Renal pelvis (tissue), 12 donors: ENCODE data around the gene RERE. TPM values are rescaled to one million over a fixed set of nuclear protein-coding genes. Genes with fewer than 3 reads are reported as not detected.

Source experiments
- DNase-seq: peaks from one replicate; pipeline ENCODE4 v3.0.0-alpha.2; 2013
- long read RNA-seq, 16 experiments: transcript quantifications; one replicate each; lab custom pipeline, GENCODE V29; 2026
- polyA plus RNA-seq, 3 donors: library from polyadenylated mRNA; unstranded; fragments of 120-200 nt; gene quantifications; one replicate each; pipeline ENCODE4 v1.2.1, GENCODE V29; 2013; ENCODE audit not compliant: insufficient read length in 3 of 3

Gene RERE
- polyA plus RNA-seq, result 100 to 1,000 TPM; 142 to 161 (median 146) TPM
- long read RNA-seq, donor 1, full-length matches to known transcripts, result 1 of 6 reads
- long read RNA-seq, donor 1, partial matches to known transcripts, result 5 of 6 reads
- long read RNA-seq, donor 1, other reads (novel, unspliced or antisense), result 0 of 6 reads
- long read RNA-seq, donor 2, partial matches to known transcripts, result 10 of 10 reads
- long read RNA-seq, donor 2, other reads (novel, unspliced or antisense), result 0 of 10 reads
- long read RNA-seq, donor 3, partial matches to known transcripts, result 15 of 15 reads
- long read RNA-seq, donor 3, other reads (novel, unspliced or antisense), result 0 of 15 reads
- long read RNA-seq, donor 4, partial matches to known transcripts, result 6 of 7 reads
- long read RNA-seq, donor 4, other reads (novel, unspliced or antisense), result 0 of 7 reads
- long read RNA-seq, donor 5, result 0 reads
- long read RNA-seq, donor 6, full-length matches to known transcripts, result 1 of 29 reads
- long read RNA-seq, donor 6, partial matches to known transcripts, result 28 of 29 reads
- long read RNA-seq, donor 6, other reads (novel, unspliced or antisense), result 0 of 29 reads
- long read RNA-seq, donor 7, partial matches to known transcripts, result 69 of 70 reads
- long read RNA-seq, donor 7, other reads (novel, unspliced or antisense), result 0 of 70 reads
- long read RNA-seq, donor 8, result 0 reads
- long read RNA-seq, donor 9, partial matches to known transcripts, result 28 of 29 reads
- long read RNA-seq, donor 9, other reads (novel, unspliced or antisense), result 0 of 29 reads
- long read RNA-seq, donor 10, full-length matches to known transcripts, result 4 of 58 reads
- long read RNA-seq, donor 10, partial matches to known transcripts, result 54 of 58 reads
- long read RNA-seq, donor 10, other reads (novel, unspliced or antisense), result 0 of 58 reads
- long read RNA-seq, donor 11, partial matches to known transcripts, result 61 of 61 reads
- long read RNA-seq, donor 11, other reads (novel, unspliced or antisense), result 0 of 61 reads
- long read RNA-seq, donor 12, partial matches to known transcripts, result 19 of 19 reads
- long read RNA-seq, donor 12, other reads (novel, unspliced or antisense), result 0 of 19 reads
- long read RNA-seq, donor 13, partial matches to known transcripts, result 37 of 37 reads
- long read RNA-seq, donor 13, other reads (novel, unspliced or antisense), result 0 of 37 reads
- long read RNA-seq, donor 14, result 0 reads
- long read RNA-seq, donor 15, full-length matches to known transcripts, result 2 of 33 reads
- long read RNA-seq, donor 15, partial matches to known transcripts, result 31 of 33 reads
- long read RNA-seq, donor 15, other reads (novel, unspliced or antisense), result 0 of 33 reads
- long read RNA-seq, donor 16, partial matches to known transcripts, result 42 of 51 reads
- long read RNA-seq, donor 16, other reads (novel, unspliced or antisense), result 7 of 51 reads

GRCh38 chr1:8817412-8818324 lies at the start of gene RERE:
Gene RERE, minus strand, starts transcription at chr1:8817640.
- DNase-seq, result peak; percentile 93

GRCh38 chr1:8866792-8867415 lies 49.5 kb upstream of the RERE start:
- no peak for DNase-seq

- no peak for DNase-seq
Measured at GRCh38 chr1:8866173-8866791, 48.8 kb upstream of the RERE start.

- no peak for DNase-seq
Measured at GRCh38 chr1:8864713-8865344, 47.4 kb upstream of the RERE start.

GRCh38 chr1:8863794-8864233 lies 46.4 kb upstream of the RERE start:
- DNase-seq, result no peak

GRCh38 chr1:8863138-8863537 lies 45.7 kb upstream of the RERE start:
- DNase-seq, result no peak

GRCh38 chr1:8862528-8862927 lies 45.1 kb upstream of the RERE start:
- DNase-seq, result no peak

- DNase-seq, result no peak
Measured at GRCh38 chr1:8860738-8861516, 43.5 kb upstream of the RERE start.

- no peak for DNase-seq
Measured at GRCh38 chr1:8858888-8859706, 41.7 kb upstream of the RERE start.

GRCh38 chr1:8858112-8858668 lies 40.8 kb upstream of the RERE start:
- DNase-seq, result no peak

- no peak for DNase-seq
Measured at GRCh38 chr1:8856689-8857412, 39.4 kb upstream of the RERE start.

GRCh38 chr1:8854240-8854639 lies 36.8 kb upstream of the RERE start:
- DNase-seq, result no peak

GRCh38 chr1:8851060-8851459 lies 33.6 kb upstream of the RERE start:
- no peak for DNase-seq

- DNase-seq, result peak; percentile 93
Measured at GRCh38 chr1:8848663-8849386, 31.4 kb upstream of the RERE start.

- no peak for DNase-seq
Measured at GRCh38 chr1:8847990-8848389, 30.6 kb upstream of the RERE start.

GRCh38 chr1:8846263-8846662 lies 28.8 kb upstream of the RERE start:
- no peak for DNase-seq
